ENCODE data around the gene TMEM127. TPM values are rescaled to one million over a fixed set of nuclear protein-coding genes. Genes with fewer than 3 reads are reported as not detected.

Gene TMEM127
- total RNA-seq, 1 donor from 2014 or later = 40.0 TPM

Other genes starting within 250 kb of the TMEM127 start
- 1.2 TPM for gene GPAT2, start 231.1 kb downstream of the TMEM127 start, total RNA-seq
- 0.49 TPM for gene ADRA2B, start 149.4 kb downstream of the TMEM127 start, total RNA-seq
- not detected for gene ASTL, start 127.5 kb downstream of the TMEM127 start, total RNA-seq
- gene DUSP2, start 120.6 kb downstream of the TMEM127 start, total RNA-seq = 14.0 TPM
- 69.5 TPM for gene STARD7, start 57.2 kb downstream of the TMEM127 start, total RNA-seq
- 92.6 TPM for gene CIAO1, start 228 bp upstream of the TMEM127 start, total RNA-seq
- gene SNRNP200, start 39.5 kb upstream of the TMEM127 start, total RNA-seq = 129 TPM
- gene ITPRIPL1, start 59.3 kb upstream of the TMEM127 start, total RNA-seq = 1.5 TPM
- gene NCAPH, start 69.8 kb upstream of the TMEM127 start, total RNA-seq = 6.4 TPM
- gene NEURL3, start 239.4 kb upstream of the TMEM127 start, total RNA-seq = 2.5 TPM

All from vagina (tissue), 1 donor.